ENCODE measurements around the gene DCAF8L2.

GRCh38 chrX:27679281-27679680 is 89.1 kb downstream of the DCAF8L2 start:
- TF ChIP-seq YY1 (IDR thresholded peaks at IDR 0.05; ENCODE audit: low read depth) (no peak), REST (IDR thresholded peaks at IDR 0.05; ENCODE audit: low read depth) (no peak), EGR1 (IDR thresholded peaks at IDR 0.05) (no peak), EP300 (IDR thresholded peaks at IDR 0.05; ENCODE audit: borderline replicate concordance) (no peak), ZBTB7A (IDR thresholded peaks at IDR 0.05; ENCODE audit: low read depth) (no peak), RAD21 (IDR thresholded peaks at IDR 0.05; ENCODE audit: low read depth) (no peak), CEBPB (IDR thresholded peaks at IDR 0.05) (no peak), TEAD4 (IDR thresholded peaks at IDR 0.05) (no peak), TAF1 (IDR thresholded peaks at IDR 0.05; ENCODE audit: low read depth) (no peak), CREB1 (IDR thresholded peaks at IDR 0.05; ENCODE audit: low read depth) (no peak)
- TF ChIP-seq, protein P1, sequence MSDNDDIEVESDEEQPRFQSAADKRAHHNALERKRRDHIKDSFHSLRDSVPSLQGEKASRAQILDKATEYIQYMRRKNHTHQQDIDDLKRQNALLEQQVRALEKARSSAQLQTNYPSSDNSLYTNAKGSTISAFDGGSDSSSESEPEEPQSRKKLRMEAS (IDR thresholded peaks at IDR 0.05): no peak
- TF ChIP-seq, protein P2, sequence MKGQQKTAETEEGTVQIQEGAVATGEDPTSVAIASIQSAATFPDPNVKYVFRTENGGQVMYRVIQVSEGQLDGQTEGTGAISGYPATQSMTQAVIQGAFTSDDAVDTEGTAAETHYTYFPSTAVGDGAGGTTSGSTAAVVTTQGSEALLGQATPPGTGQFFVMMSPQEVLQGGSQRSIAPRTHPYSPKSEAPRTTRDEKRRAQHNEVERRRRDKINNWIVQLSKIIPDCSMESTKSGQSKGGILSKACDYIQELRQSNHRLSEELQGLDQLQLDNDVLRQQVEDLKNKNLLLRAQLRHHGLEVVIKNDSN (IDR thresholded peaks at IDR 0.05): no peak

Data from Ishikawa (cell line).